Prostate gland (tissue), 2 donors: ENCODE data around the gene LDHD. TPM values are rescaled to one million over a fixed set of nuclear protein-coding genes. Genes with fewer than 3 reads are reported as not detected.

Experiments used
- DNase-seq: peaks from one replicate; pipeline ENCODE4 v3.0.0-alpha.2; 2019; ENCODE audit warnings: low spot score
- H3K27ac ChIP-seq, 2 donors: fragments of 200-600 bp; sonication (generic); 2 replicates each; pipeline ENCODE4 v1.5.1; 2017 to 2019
- H3K27me3 ChIP-seq: fragments of 200-600 bp; sonication (generic); replicated peaks from 2 replicates; pipeline ENCODE4 v1.5.1; 2019; ENCODE audit not compliant: insufficient read depth
- H3K36me3 ChIP-seq, 2 donors: fragments of 200-600 bp; sonication (generic); 1 replicate in 1 of 2; 2 replicates in 1 of 2; pipeline versions ENCODE4 v1.5.1 to v1.8.1; 2017 to 2019
- H3K4me1 ChIP-seq: fragments of 200-600 bp; sonication (generic); replicated peaks from 2 replicates; pipeline ENCODE4 v1.5.1; 2019
- H3K4me3 ChIP-seq, 2 donors: fragments of 200-600 bp; sonication (generic); 2 replicates each; pipeline ENCODE4 v1.5.1; 2017 to 2019
- H3K9me3 ChIP-seq: fragments of 200-600 bp; sonication (generic); 2 replicates; pipeline ENCODE4 v1.5.1; 2017
- POLR2A ChIP-seq: fragments of 450-650 bp; IDR thresholded peaks from one replicate; pipeline ENCODE4 v1.6.1; 2016; ENCODE audit warnings: antibody characterized with exemption, mild to moderate bottlenecking
- POLR2AphosphoS5 ChIP-seq: sonication (generic); formaldehyde crosslinking; IDR thresholded peaks from one replicate; pipeline ENCODE4 v1.6.1; 2017; ENCODE audit warnings: antibody characterized with exemption
- WGBS: methylation state at CpG from one replicate; pipeline ENCODE4 v1.1.5; 2018; 5-methylcytosine and 5-hydroxymethylcytosine counted together
- intact Hi-C: fragments of 100-400 bp; cut with DNase I; formaldehyde crosslinking; loops from one replicate; pipeline ENCODE4 v1.14.2; 2022
- total RNA-seq, 2 donors: library from RNA; depleted of rRNA; stranded (reverse); fragments of >200 nt; gene quantifications; one replicate each; pipeline ENCODE4 v1.1.0, GENCODE V29; 2016
- TF ChIP-seq, protein P1 (sequence below), 4 experiments: fragments of 200-600 bp in 2 of 4; fragments of 450-650 bp in 2 of 4; sonication (generic) in 2 of 4; IDR thresholded peaks; 1 replicate in 3 of 4; 2 replicates in 1 of 4; pipeline ENCODE4 v1.5.1; 2016 to 2019; ENCODE audit warnings: antibody characterized with exemption in 4 of 4, mild to moderate bottlenecking in 2 of 4, moderate library complexity in 2 of 4

The LDHD gene
- total RNA-seq, 2 donors from 2014 or later, result 26.6 to 55.3 TPM

DNA sequence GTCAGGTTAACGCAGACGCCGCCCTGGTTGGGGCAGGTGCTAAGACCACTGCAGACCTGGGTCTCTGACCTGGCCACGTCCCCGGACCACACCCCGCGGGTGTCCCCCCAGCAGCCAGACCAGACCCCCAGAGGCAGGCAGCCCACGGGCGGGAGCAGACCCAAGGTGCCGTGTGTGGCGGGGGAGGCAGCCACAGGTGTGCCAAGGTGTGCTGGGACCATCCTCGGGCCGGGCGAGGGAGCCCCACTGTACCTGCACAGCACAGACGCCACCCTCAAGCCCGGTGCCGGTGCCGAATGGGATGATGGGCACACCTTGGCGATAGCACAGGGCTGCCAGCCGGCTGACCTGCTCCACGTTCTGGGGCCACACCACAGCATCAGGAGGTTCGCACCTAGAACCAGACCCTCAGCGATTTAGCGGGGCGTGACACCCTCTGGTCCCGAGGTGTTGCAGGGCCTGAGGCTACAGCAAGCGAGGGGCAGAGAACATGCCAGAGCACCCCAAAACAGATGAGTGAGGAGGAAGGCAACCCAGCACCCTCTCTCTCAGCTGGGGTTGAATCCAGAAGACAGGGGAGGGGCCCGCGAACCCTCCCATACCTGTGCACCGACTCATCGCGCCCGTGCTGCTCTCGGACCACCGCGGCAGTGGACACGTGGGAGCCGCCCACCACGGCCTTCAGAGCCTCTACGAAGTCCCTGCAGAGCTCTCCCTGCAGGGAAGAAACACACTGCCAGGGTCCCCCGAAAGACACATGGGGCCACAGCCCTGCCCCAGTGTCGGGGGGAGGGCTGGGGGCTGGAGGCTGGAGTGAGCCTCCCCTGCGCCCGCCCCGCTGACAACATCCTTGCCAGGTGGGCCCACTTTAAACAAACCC is 1.4 kb downstream of the LDHD start:
- DNase-seq, result no peak
- H3K4me1 ChIP-seq, result no peaks in the 10 kb centered on the region
- intact Hi-C loops, result loop anchor here (10.0 kb wide), 2 partner anchors 300 to 410 kb away; partner anchors contain the start of gene MLKL
- WGBS, result 91% methylated on average over 45 of the region's 45 CpGs
- no peaks in the 10 kb centered on the region for H3K36me3 ChIP-seq
- peak overlapping the region; percentile 36 to 48 for H3K4me3 ChIP-seq
- TF ChIP-seq POLR2A (no peak), POLR2AphosphoS5 (no peak)
- TF ChIP-seq, protein P1, sequence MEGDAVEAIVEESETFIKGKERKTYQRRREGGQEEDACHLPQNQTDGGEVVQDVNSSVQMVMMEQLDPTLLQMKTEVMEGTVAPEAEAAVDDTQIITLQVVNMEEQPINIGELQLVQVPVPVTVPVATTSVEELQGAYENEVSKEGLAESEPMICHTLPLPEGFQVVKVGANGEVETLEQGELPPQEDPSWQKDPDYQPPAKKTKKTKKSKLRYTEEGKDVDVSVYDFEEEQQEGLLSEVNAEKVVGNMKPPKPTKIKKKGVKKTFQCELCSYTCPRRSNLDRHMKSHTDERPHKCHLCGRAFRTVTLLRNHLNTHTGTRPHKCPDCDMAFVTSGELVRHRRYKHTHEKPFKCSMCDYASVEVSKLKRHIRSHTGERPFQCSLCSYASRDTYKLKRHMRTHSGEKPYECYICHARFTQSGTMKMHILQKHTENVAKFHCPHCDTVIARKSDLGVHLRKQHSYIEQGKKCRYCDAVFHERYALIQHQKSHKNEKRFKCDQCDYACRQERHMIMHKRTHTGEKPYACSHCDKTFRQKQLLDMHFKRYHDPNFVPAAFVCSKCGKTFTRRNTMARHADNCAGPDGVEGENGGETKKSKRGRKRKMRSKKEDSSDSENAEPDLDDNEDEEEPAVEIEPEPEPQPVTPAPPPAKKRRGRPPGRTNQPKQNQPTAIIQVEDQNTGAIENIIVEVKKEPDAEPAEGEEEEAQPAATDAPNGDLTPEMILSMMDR (IDR thresholded peaks at IDR 0.05), result no peak
- H3K9me3 ChIP-seq, result no peaks in the 10 kb centered on the region
- H3K27me3 ChIP-seq, result no peaks in the 10 kb centered on the region
- H3K27ac ChIP-seq, result no peak overlapping the region

DNA sequence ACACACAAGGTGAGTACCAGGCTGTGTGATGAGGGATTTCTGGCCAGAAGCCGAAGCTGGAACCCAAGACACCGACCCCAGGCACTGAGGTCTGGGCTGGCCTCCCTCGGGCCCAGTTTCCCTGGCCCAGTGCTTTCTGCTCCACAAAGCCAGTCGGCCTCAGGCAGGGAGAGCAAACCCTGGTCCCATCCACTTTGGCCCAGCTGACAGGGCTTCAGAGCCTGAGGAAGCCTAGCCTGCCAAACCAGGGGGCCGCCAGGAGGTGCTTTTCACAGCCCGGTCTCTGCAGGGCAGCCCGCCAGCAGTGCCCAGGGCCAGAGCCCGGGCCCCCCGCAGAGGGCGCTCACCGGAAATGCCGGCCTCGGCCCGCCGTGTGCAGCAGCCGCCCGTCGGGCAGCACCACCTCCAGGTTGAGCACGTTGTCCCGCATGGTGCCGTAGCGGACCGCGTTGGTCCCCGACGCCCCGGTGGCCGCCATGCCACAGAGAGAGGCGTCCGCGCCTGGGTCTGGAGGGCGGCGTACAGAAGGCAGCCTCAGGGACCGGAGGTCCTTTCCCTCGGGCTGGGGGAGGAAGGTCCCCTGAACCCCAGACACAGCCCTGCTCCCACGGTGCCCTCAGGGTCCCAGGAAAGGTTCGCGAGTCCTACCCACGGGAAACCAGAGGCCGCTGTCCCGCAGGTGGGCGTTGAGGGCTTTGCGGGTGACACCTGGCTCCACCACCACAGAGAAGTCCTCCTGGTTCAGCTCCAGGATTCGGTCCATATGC is 2.2 kb downstream of the LDHD start:
- no peak for DNase-seq
- intact Hi-C loops, result loop anchor here (10.0 kb wide), 2 partner anchors 300 to 410 kb away; partner anchors contain the start of gene MLKL
- TF ChIP-seq POLR2AphosphoS5 (no peak), POLR2A (no peak)
- TF ChIP-seq, protein P1 (IDR thresholded peaks at IDR 0.05), result no peak
- H3K27ac ChIP-seq, result no peak overlapping the region
- H3K27me3 ChIP-seq, result no peaks in the 10 kb centered on the region
- H3K9me3 ChIP-seq, result no peaks in the 10 kb centered on the region
- no peaks in the 10 kb centered on the region for H3K36me3 ChIP-seq
- 93% methylated on average over 28 of the region's 44 CpGs for WGBS
- no peaks in the 10 kb centered on the region for H3K4me1 ChIP-seq
- no peak overlapping the region for H3K4me3 ChIP-seq

DNA sequence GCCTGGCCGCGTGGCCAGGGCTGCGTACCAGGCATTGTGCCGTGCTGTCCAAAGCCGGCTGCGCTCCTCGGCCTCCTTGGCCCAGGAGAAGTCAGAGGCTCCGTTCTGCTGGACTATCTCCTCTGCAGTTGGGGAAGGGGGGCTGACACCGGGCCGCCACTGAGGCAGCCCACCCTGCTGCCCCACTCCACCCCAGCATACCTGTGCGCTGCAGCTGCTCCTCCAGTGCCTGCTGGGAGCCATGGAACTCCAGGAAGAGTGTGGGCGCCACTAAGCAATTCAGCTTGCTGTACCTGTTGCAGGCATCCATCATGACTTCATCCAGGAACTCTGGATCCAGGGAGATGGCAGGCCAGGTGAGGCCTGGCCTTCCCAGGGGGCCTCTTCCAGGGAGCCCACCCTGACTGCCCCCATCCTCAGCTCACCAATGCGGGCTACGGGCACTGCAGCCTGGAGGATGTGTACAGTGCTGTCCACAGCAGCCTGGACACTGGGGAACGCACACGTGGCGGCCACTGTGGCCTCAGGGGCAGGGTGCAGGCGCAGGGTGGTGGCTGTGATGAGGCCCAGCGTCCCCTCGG is 2.9 kb downstream of the LDHD start:
- Histone ChIP-seq H3K27ac (no peak overlapping the region), H3K4me1 (no peaks in the 10 kb centered on the region), H3K9me3 (no peaks in the 10 kb centered on the region), H3K27me3 (no peaks in the 10 kb centered on the region), H3K36me3 (no peaks in the 10 kb centered on the region), H3K4me3 (no peak overlapping the region)
- no peak for DNase-seq
- WGBS, result 85% methylated on average over 17 of the region's 20 CpGs
- intact Hi-C loops, result loop anchor here (10.0 kb wide), 2 partner anchors 299 to 409 kb away; partner anchors contain the start of gene MLKL
- TF ChIP-seq POLR2A (no peak), POLR2AphosphoS5 (no peak)
- TF ChIP-seq, protein P1 (IDR thresholded peaks at IDR 0.05), result no peak

DNA sequence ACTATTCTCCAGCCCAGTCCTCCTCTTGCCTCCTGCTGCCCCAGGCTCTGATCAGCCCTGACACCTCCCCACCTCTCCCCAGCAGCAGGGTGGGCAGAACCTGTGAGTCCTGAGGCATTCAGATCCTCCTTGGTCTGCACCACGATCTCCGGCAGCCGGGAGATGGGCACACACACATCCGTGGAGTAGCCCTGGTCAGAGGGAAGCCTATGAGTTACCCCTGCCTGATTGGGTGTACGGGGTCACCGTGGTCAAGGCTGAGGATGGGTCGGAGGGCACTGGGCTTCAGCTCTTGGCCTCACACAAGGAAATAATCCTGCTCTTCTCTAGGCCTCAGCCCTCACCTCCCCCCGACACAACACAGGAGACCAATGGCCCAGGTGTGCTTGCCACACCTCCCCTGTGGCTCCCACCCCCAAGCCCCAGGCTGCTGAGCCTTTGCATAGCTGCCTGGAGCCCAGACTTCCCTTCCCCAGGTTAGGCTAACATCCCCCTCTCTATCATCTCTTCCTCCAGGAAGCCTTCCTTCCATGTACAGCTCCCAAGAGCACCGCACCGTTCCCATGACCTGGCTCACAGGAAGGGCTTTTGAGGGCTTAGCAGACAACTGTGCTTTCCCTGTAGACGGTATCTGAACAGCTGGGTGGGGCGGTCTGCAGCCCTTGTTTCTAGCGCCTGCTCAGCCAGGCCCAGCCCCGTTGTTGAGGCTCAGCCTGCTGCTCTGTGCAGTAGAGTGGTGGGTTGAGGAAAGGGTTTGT is 3.7 kb downstream of the LDHD start:
- no peak for TF ChIP-seq POLR2AphosphoS5
- TF ChIP-seq POLR2A, result no peak
- TF ChIP-seq, protein P1 (IDR thresholded peaks at IDR 0.05), result no peak
- Histone ChIP-seq H3K9me3 (no peaks in the 10 kb centered on the region), H3K27me3 (no peaks in the 10 kb centered on the region), H3K27ac (no peak overlapping the region), H3K36me3 (no peaks in the 10 kb centered on the region), H3K4me3 (no peak overlapping the region), H3K4me1 (no peaks in the 10 kb centered on the region)
- WGBS, result 67% methylated on average over 14 of the region's 14 CpGs
- no peak for DNase-seq
- intact Hi-C loops, result loop anchor here (10.0 kb wide), 2 partner anchors 298 to 408 kb away; partner anchors contain the start of gene MLKL
